HG03575 (cell line): ENCODE measurements around the gene TSC2.

ENCODE experiments used
- ATAC-seq: cut with Tn5 transposase; IDR thresholded peaks from one replicate; pipeline ENCODE4 v1.9.1; 2021; ENCODE audit not compliant: unreplicated experiment, insufficient number of reproducible peaks, low FRiP score; ENCODE audit errors: extremely low read depth

Gene TSC2

DNA sequence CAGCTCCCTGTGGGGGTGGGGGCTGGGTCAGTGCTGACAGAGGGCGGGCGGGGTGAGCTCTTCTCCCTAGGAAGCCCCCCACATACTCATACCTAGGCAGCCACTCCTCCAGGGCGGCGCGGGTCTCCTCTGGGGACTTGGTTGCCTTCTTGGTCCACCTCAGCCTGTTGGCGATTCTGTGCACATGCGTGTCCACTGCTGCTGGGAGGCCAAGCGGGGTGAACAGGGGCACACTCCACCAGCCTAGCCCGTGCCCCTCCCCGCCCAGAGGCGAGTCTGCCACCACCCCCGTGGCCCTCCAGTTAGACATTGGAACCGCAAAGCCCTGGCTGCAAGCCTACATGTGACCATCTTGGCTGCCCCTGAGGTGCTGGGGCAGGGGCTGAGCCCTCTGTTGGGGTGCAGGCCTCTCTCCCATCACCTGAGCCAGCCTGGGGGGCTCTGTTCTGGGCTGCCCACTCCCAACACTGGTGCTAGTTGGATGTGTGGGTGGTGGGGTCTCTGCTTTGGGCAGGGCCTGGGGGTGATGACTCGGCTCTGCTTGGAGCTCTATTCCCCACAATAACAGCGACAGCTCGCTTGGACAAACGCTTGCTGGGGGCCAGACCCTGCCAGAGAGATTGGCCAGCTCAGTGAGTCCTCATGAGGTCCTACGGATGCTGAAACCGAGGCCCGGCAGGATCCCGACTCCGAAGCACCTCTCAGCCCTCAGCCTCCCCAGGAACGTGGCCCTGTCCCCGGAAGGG, 7.6 kb upstream of the TSC2 start:
- no peak for ATAC-seq

- ATAC-seq, result no peak
Measured at GRCh38 chr16:2040787-2041522, 6.8 kb upstream of the TSC2 start.

DNA sequence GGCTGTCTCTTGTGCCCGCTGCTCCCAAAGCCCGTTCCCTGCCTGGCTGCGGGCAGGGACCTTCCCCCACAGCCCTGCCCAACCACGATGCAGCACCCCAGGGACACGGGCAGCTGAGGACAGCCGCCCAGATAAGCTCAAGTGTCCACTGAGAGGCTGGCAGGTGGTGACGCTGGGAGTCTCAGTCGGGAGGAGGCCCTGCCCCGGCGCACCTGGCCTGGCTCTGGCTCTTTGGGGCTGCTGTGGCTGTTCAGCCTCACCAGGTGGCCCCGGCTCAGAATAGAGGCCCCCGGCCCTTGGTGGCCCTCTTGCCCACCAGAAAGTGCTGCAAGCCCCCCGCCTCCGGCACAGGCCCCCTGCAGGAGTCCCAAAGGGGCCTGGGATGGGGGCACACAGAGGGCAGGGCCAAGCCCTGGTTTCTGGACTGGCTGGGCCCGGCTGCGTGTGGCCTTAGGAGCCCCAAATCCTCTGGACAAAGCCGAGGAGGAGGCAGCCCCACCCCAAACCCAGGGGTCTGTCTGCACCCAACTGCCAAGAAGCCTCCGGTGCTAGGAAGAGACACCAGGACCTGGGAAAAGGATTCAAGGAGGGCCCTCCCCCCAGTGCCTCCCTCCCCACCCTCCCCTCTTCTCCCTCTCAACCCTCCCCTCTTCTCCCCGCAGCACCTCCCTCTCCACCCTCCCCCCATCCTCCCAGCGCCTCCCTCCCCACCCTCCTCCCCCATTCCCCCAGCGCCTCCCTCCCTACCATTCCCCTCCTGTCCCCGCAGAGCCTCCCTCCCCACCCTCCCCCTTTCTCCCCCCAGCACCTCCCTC, 5.4 kb upstream of the TSC2 start:
- no peak for ATAC-seq

GRCh38 chr16:2042986-2043666, 4.7 kb upstream of the TSC2 start:
- no peak for ATAC-seq

- ATAC-seq, result no peak
Measured at GRCh38 chr16:2043667-2044451, 3.9 kb upstream of the TSC2 start.

GRCh38 chr16:2044541-2044940, 3.2 kb upstream of the TSC2 start:
- ATAC-seq, result no peak

DNA sequence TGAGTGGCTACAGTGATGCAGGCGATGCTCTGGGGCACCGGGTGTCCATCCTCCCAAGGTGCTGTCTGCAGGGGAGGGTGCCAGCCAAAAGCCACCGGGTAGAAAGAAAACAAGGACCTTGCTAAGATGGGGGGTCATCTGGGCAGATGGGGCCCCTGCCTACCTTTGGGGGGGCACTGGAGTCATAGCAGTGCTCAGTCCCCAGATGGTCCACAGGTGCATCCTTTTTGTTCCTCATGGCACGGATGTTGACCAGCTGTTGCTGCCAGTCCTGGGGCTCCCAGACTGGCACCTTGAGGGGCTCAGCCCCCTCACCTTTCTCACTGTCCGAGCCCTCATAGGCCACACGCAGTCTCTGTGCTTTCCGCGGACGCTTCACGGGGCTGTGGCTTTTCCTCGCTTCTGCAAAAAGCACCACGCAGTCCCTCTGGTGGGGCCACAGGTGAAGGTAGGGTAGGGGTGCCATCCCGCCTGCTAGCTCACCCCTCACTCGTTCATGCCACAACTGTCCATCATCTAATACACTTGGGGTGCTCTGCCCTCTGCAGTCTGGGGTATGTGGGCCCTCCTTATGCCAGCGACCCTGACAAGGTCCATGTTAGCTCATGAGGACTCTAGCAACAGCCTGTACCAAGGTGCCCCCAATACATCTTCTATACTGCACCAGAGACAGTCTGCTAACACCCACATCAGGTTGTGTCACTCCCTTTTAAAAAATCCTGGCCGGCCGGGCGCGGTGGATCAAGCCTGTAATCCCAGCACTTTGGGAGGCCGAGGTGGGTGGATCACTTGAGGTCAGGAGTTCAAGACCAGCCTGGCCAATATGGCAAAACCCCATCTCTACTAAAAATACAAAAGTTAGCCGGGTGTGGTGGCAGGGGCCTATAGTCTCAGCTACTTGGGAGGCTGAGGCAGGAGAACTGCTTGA, 1.6 kb upstream of the TSC2 start:
- ATAC-seq, result no peak

GRCh38 chr16:2046893-2047329, 874 bp upstream of the TSC2 start:
- no peak for ATAC-seq

- no peak for ATAC-seq
Measured at GRCh38 chr16:2048116-2048543, 345 bp downstream of the TSC2 start.

DNA sequence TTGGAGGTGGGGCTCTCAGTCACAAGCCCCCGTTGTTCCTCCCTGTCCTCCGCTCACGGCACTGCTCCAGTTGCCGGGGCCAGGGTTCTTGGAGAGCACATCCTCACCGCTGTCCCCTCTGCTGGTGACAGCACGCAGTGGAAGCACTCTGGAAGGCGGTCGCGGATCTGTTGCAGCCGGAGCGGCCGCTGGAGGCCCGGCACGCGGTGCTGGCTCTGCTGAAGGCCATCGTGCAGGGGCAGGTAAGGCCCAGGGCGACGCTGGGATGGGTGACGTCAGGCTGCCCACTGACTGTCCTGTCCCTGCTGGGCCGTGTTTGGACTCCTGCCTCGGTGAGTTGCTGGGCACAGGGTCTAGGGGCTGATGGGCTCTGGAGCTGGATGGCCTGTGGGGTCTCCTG, 5.4 kb downstream of the TSC2 start:
- ATAC-seq, result no peak

- ATAC-seq, result no peak
Measured at GRCh38 chr16:2053897-2054296, 6.1 kb downstream of the TSC2 start.

DNA sequence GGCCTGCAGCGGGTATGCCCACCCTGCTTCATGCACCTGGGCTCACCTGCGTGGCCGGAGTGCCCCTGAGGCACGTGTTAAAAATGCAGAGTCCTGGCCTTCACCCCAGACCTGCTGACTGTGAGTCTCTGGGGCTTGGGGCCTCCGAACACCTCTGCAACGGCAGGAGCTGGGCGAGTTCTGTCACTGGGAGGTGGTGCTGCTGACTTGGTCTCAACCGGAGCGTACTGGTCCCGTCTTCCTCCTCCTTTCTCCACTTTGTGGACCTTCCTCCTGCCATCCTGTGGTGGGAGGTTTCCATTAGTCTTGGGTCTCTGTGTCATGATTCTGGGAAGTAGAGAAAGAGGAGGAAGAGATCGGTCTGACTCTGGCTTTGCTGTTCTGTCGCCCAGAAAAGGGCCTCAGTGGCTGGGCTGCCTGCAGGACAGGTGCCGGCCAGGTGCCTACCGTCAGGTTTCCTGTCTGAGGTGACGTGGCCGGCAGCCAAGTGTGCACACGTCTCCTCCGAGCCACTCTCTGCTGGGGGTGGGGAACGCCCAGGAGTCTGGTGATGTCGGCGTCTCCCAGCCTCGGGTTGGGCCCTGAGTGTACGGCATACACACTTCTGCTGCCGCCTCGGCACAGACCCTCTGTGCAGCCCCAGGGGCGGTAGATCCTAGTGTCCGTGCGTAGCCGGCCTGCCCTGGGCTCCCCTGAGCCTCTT, 6.9 kb downstream of the TSC2 start:
- no peak for ATAC-seq

DNA sequence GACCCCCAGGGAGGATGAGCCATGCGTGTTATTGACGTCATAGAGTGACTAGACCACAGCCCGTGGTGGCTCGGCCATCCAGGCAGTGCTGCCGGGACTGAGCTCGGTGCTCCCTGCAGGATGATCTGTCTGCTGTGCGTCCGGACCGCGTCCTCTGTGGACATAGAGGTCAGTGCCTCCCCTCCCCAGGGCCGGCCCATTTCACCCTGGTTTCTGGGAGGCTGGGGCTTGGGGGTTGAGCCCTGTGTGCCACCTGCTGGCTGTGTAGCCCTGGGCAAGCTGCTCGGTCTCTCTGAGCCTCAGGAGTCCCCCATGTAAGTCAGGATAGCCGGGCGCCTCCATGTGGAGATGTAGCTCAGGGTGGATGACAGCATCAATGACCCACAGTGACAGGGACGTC, 8.3 kb downstream of the TSC2 start:
- no peak for ATAC-seq

- no peak for ATAC-seq
Measured at GRCh38 chr16:2056681-2057407, 9.1 kb downstream of the TSC2 start.

DNA sequence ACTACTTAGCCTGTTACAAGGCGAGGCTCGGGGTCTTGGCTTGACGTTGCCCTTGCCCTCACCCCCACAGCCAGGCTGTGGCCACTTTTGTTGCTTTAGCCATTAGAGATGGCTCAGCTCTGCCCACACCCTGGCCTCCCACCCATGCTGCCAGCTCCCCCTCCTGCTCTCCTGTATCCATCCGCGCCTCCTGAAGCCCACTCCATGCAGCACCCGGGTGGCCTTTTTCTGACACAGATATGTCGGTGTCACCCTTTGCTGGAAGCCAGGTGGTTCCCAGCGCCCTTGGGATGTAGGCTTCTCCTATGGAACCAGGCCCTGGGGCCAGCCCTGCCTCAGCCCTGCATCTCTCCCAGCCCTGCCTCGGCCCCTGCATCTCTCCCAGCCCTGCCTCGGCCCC, 9.7 kb downstream of the TSC2 start:
- ATAC-seq, result no peak

DNA sequence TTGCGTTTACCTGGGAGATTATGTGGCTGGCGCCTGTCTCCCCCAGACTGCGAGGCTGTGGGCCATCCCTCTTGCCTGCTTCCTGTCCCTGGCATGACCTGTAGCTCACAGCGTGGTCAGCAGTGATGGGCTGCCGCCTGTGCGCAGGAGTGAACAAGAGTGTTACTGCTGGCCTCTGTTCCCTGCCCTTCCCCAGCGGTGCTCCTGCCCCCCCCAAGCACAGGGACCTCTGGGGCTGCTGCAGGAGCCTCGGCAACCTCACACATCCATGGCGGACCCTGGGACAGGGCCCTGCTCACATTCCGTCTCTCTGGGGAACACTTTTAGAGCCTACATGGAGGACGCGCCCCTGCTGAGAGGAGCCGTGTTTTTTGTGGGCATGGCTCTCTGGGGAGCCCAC, 10.6 kb downstream of the TSC2 start:
- no peak for ATAC-seq
